Measurements from ENCODE around the gene CCZ1B. TPM values are rescaled to one million over a fixed set of nuclear protein-coding genes. Genes with fewer than 3 reads are reported as not detected.
A peak's percentile ranks its signal among the peaks of the same experiment; 100 is the strongest.
"Not testable (repeated sequence)": the region's sequence is repeated elsewhere in the genome, so short reads cannot be mapped to it uniquely, and the experiment has no call there.

The CCZ1B gene
- 50.4 and 67.3 TPM in 2 replicates for total RNA-seq

GRCh38 chr7:6826151-6826550, at the start of gene CCZ1B:
TSS of gene CCZ1B (minus strand) at chr7:6826275. CDS start at chr7:6826197, 78 bp downstream.
- H3K27ac ChIP-seq (ENCODE audit: low read depth, low read length), result not testable (repeated sequence)

DNA sequence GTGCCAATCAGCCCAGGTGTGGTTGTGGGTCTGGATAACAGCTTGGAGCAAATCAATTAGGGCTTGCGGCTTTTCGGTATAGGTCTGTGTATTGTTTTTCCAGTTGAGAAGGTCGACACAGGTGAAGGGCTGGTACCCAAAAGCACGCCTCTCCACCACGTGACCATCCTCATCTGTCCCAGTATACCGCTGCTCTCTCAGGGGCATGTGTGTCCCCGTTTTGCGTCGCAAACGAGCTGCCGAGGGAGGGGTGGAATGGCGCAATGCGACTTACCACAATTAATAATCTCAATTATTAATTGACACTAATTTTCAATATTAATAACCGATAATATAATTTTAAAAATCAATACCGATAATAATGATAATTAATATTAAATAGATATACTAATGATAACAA, 48.9 kb upstream of the CCZ1B start:
- H3K9me3 ChIP-seq (ENCODE audit: low read depth, low read length); H3K27ac ChIP-seq (ENCODE audit: low read depth, low read length); DNase-seq (ENCODE audit: insufficient read length, low spot score, missing footprints); H3K79me2 ChIP-seq (ENCODE audit: insufficient read depth, low read length); H3K4me1 ChIP-seq (ENCODE audit: insufficient read depth, low read length); H3K4me3 ChIP-seq (ENCODE audit: insufficient read depth, low read length); H3K4me2 ChIP-seq (ENCODE audit: insufficient read depth, low read length); H3K36me3 ChIP-seq (ENCODE audit: insufficient read depth, low read length); H2AFZ ChIP-seq (ENCODE audit: low read length); H4K20me1 ChIP-seq (ENCODE audit: insufficient read depth, low read length); H3K27me3 ChIP-seq (ENCODE audit: insufficient read depth, low read length): not testable (repeated sequence)

More at GRCh38 chr7:6826151-6826550, at the start of gene CCZ1B:
- H3K9me3 ChIP-seq (ENCODE audit: low read depth, low read length); H3K36me3 ChIP-seq (ENCODE audit: insufficient read depth, low read length); H3K4me1 ChIP-seq (ENCODE audit: insufficient read depth, low read length); H3K79me2 ChIP-seq (ENCODE audit: insufficient read depth, low read length); DNase-seq (ENCODE audit: insufficient read length, low spot score, missing footprints); H3K27me3 ChIP-seq (ENCODE audit: insufficient read depth, low read length); H4K20me1 ChIP-seq (ENCODE audit: insufficient read depth, low read length): not testable (repeated sequence)
- peak; percentile 7 for TF ChIP-seq CTCF (IDR thresholded peaks at IDR 0.05; ENCODE audit: extremely low read depth, low read depth, low read length)
- peak within 1 kb of the TSS; percentile 72 for H3K4me3 ChIP-seq (ENCODE audit: insufficient read depth, low read length)
- peak within 1 kb of the TSS; percentile 86 for H2AFZ ChIP-seq (ENCODE audit: low read length)
- peak within 1 kb of the TSS; percentile 60 for H3K4me2 ChIP-seq (ENCODE audit: insufficient read depth, low read length)

GRCh38 chr7:6872246-6872945, 46.3 kb upstream of the CCZ1B start:
- not testable (repeated sequence) for H3K27me3 ChIP-seq (ENCODE audit: insufficient read depth, low read length); H3K27ac ChIP-seq (ENCODE audit: low read depth, low read length); H3K9me3 ChIP-seq (ENCODE audit: low read depth, low read length); H4K20me1 ChIP-seq (ENCODE audit: insufficient read depth, low read length); H3K4me3 ChIP-seq (ENCODE audit: insufficient read depth, low read length); H2AFZ ChIP-seq (ENCODE audit: low read length); H3K36me3 ChIP-seq (ENCODE audit: insufficient read depth, low read length); H3K79me2 ChIP-seq (ENCODE audit: insufficient read depth, low read length); H3K4me1 ChIP-seq (ENCODE audit: insufficient read depth, low read length); H3K4me2 ChIP-seq (ENCODE audit: insufficient read depth, low read length); DNase-seq (ENCODE audit: insufficient read length, low spot score, missing footprints)

DNA sequence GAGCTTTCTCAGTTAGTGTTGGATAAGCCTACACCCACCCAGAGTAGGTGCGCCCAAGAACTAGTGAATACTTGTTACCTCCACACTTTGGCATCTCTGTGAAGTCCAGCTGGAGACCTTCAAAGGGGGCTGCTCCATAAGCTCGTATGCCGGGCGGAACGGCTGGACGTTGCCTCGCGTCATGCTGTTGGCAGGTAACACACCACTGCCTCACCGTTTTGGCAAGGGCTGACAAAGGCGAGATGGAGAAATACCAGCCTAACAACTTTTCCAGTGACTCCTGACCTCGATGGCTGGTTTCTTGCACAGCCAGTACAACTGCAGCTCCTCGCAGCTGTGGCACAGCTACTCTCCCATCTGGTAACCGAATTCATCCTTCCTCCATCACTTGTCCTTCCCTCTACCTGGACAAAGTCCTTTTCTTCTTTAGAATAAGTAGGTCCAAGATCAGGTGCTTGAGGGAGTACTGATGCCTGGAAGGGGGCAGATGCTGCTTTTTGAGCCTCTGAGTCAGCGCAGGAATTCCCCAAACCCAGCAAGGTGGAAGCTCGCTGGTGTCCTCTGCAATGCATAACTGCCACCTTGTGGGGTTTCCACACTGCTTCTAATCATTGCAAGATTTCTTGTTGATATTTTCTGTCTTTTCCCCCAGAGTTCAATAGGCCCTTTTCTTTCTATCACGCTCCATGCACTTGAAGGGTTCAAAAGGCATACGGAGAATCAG, 45.5 kb upstream of the CCZ1B start:
- H3K36me3 ChIP-seq (ENCODE audit: insufficient read depth, low read length); H3K79me2 ChIP-seq (ENCODE audit: insufficient read depth, low read length); H3K4me2 ChIP-seq (ENCODE audit: insufficient read depth, low read length); DNase-seq (ENCODE audit: insufficient read length, low spot score, missing footprints); H3K9me3 ChIP-seq (ENCODE audit: low read depth, low read length); H3K27ac ChIP-seq (ENCODE audit: low read depth, low read length); H3K4me1 ChIP-seq (ENCODE audit: insufficient read depth, low read length); H3K27me3 ChIP-seq (ENCODE audit: insufficient read depth, low read length); H2AFZ ChIP-seq (ENCODE audit: low read length); H4K20me1 ChIP-seq (ENCODE audit: insufficient read depth, low read length); H3K4me3 ChIP-seq (ENCODE audit: insufficient read depth, low read length): not testable (repeated sequence)

GRCh38 chr7:6864751-6865150, 38.7 kb upstream of the CCZ1B start:
- not testable (repeated sequence) for H3K79me2 ChIP-seq (ENCODE audit: insufficient read depth, low read length); DNase-seq (ENCODE audit: insufficient read length, low spot score, missing footprints); H3K36me3 ChIP-seq (ENCODE audit: insufficient read depth, low read length); H2AFZ ChIP-seq (ENCODE audit: low read length); H3K4me3 ChIP-seq (ENCODE audit: insufficient read depth, low read length); H3K27ac ChIP-seq (ENCODE audit: low read depth, low read length); H3K9me3 ChIP-seq (ENCODE audit: low read depth, low read length); H4K20me1 ChIP-seq (ENCODE audit: insufficient read depth, low read length); H3K27me3 ChIP-seq (ENCODE audit: insufficient read depth, low read length); H3K4me2 ChIP-seq (ENCODE audit: insufficient read depth, low read length); H3K4me1 ChIP-seq (ENCODE audit: insufficient read depth, low read length)

DNA sequence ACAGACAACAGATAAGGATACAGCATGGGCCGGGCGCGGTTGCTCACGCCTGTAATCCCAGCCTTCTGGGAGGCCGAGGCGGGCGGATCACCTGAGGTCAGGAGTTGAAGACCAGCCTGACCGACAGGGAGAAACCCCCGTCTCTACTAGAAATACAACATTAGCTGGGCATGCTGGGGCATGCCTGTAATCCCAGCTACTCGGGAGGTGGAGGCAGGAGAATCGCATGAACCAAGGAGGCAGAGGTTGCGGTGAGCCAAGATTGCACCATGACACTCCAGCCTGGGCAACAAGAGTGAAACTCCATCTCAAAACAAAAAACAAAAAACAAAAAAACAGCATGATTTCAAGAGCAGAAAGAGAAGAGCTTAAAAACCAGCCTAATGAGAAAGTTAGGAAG, 38.1 kb upstream of the CCZ1B start:
- H3K79me2 ChIP-seq (ENCODE audit: insufficient read depth, low read length); H4K20me1 ChIP-seq (ENCODE audit: insufficient read depth, low read length); H3K36me3 ChIP-seq (ENCODE audit: insufficient read depth, low read length); H3K27ac ChIP-seq (ENCODE audit: low read depth, low read length); H3K4me2 ChIP-seq (ENCODE audit: insufficient read depth, low read length); H3K9me3 ChIP-seq (ENCODE audit: low read depth, low read length); DNase-seq (ENCODE audit: insufficient read length, low spot score, missing footprints); H3K27me3 ChIP-seq (ENCODE audit: insufficient read depth, low read length); H3K4me1 ChIP-seq (ENCODE audit: insufficient read depth, low read length); H2AFZ ChIP-seq (ENCODE audit: low read length); H3K4me3 ChIP-seq (ENCODE audit: insufficient read depth, low read length): not testable (repeated sequence)

DNA sequence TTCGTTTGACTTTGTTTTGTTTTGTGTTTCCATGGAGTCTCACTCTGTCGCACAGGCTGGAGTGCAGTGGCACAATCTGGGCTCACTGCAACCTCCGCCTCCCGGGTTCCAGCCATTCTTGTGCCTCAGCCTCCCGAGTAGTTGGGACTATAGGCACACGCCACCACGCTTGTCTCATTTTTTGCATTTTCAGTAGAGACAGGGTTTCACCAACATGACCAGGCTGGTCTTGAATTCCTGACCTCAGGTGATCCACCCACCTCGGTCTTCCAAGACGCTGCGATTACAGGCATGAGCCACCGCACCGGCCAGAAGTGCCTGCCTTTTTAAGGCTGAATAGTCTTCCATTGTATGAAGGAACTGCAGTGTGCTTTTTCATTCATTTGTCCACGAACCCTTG, 36.8 kb upstream of the CCZ1B start:
- not testable (repeated sequence) for H3K79me2 ChIP-seq (ENCODE audit: insufficient read depth, low read length)

More for the DNA sequence above, 36.8 kb upstream of the CCZ1B start:
- not testable (repeated sequence) for H2AFZ ChIP-seq (ENCODE audit: low read length); H3K4me1 ChIP-seq (ENCODE audit: insufficient read depth, low read length); H4K20me1 ChIP-seq (ENCODE audit: insufficient read depth, low read length); H3K27ac ChIP-seq (ENCODE audit: low read depth, low read length); H3K27me3 ChIP-seq (ENCODE audit: insufficient read depth, low read length); DNase-seq (ENCODE audit: insufficient read length, low spot score, missing footprints); H3K36me3 ChIP-seq (ENCODE audit: insufficient read depth, low read length); H3K4me3 ChIP-seq (ENCODE audit: insufficient read depth, low read length); H3K4me2 ChIP-seq (ENCODE audit: insufficient read depth, low read length); H3K9me3 ChIP-seq (ENCODE audit: low read depth, low read length)
